GM23338 (cell line): Measurements from ENCODE around the gene UBXN11. TPM values are rescaled to one million over a fixed set of nuclear protein-coding genes. Genes with fewer than 3 reads are reported as not detected.

Source experiments
- ATAC-seq: fragments of 200-7000 bp; cut with Tn5 transposase; 3 replicates; pipeline ENCODE4 v1.9.1; 2020
- DNase-seq: peaks from one replicate; pipeline ENCODE4 v3.0.0-alpha.2; 2015; ENCODE audit warnings: low spot score
- H2AFZ ChIP-seq: fragments of 200-600 bp; sonication (generic); 2 replicates; pipeline ENCODE4 v1.8.0; 2016; ENCODE audit warnings: antibody characterized with exemption, mild to moderate bottlenecking, moderate library complexity
- H3F3A ChIP-seq: fragments of 200-600 bp; sonication (generic); replicated peaks from 2 replicates; pipeline ENCODE4 v1.8.0; 2017; ENCODE audit warnings: antibody characterized with exemption, mixed run types, low read depth
- H3K27ac ChIP-seq: fragments of 200-600 bp; sonication (generic); 2 replicates; pipeline ENCODE4 v1.6.1; 2016; ENCODE audit warnings: low read depth
- H3K27me3 ChIP-seq: fragments of 200-600 bp; sonication (generic); 2 replicates; pipeline ENCODE4 v1.8.0; 2016; ENCODE audit warnings: mild to moderate bottlenecking, mixed run types, moderate library complexity; ENCODE audit not compliant: insufficient read depth
- H3K36me3 ChIP-seq: fragments of 200-600 bp; sonication (generic); 2 replicates; pipeline ENCODE4 v1.8.0; 2016; ENCODE audit warnings: mild to moderate bottlenecking; ENCODE audit not compliant: insufficient read depth
- H3K4me1 ChIP-seq: fragments of 200-600 bp; sonication (generic); 2 replicates; pipeline ENCODE4 v1.8.0; 2016; ENCODE audit warnings: mild to moderate bottlenecking, moderate library complexity; ENCODE audit not compliant: insufficient read depth
- H3K4me2 ChIP-seq: fragments of 200-600 bp; sonication (generic); 2 replicates; pipeline ENCODE4 v1.7.1; 2017; ENCODE audit warnings: mixed run types
- H3K4me3 ChIP-seq: fragments of 200-600 bp; sonication (generic); 2 replicates; pipeline ENCODE4 v1.6.1; 2016; ENCODE audit warnings: mixed run types
- H3K79me2 ChIP-seq: fragments of 200-600 bp; sonication (generic); replicated peaks from 2 replicates; pipeline ENCODE4 v1.8.0; 2017; ENCODE audit warnings: mild to moderate bottlenecking; ENCODE audit not compliant: insufficient read depth
- H3K9me2 ChIP-seq: fragments of 200-600 bp; sonication (generic); 2 replicates; pipeline ENCODE4 v1.8.0; 2017; ENCODE audit not compliant: insufficient read depth
- H4K20me1 ChIP-seq: fragments of 200-600 bp; sonication (generic); replicated peaks from 2 replicates; pipeline ENCODE4 v1.8.0; 2017; ENCODE audit warnings: mild to moderate bottlenecking; ENCODE audit not compliant: insufficient read depth
- H3K27ac Mint-ChIP-seq: 2 replicates; pipeline ENCODE4 v1.8.0; 2020; ENCODE audit warnings: inconsistent platforms, mild to moderate bottlenecking, moderate library complexity, mixed read lengths
- H3K27me3 Mint-ChIP-seq: 3 replicates; pipeline ENCODE4 v1.8.0; 2022; ENCODE audit warnings: low read depth, mild to moderate bottlenecking, moderate library complexity, mixed read lengths, inconsistent platforms; ENCODE audit not compliant: insufficient read depth, poor library complexity
- H3K36me3 Mint-ChIP-seq: 3 replicates; pipeline ENCODE4 v1.8.0; 2021; ENCODE audit warnings: low read depth, mild to moderate bottlenecking, inconsistent platforms, moderate library complexity, mixed read lengths
- H3K4me1 Mint-ChIP-seq: 3 replicates; pipeline ENCODE4 v1.8.0; 2020; ENCODE audit warnings: mild to moderate bottlenecking, inconsistent platforms, mixed read lengths
- H3K4me3 Mint-ChIP-seq: 3 replicates; pipeline ENCODE4 v1.8.0; 2021; ENCODE audit warnings: moderate library complexity, mild to moderate bottlenecking, inconsistent platforms, mixed read lengths
- H3K9me3 Mint-ChIP-seq: 3 replicates; pipeline ENCODE4 v1.8.0; 2020; ENCODE audit warnings: moderate library complexity, mild to moderate bottlenecking, inconsistent platforms, mixed read lengths
- CREB1 ChIP-seq: fragments of 250-450 bp; sonication (Bioruptor Pico); IDR thresholded peaks from 2 replicates; pipeline ENCODE4 v1.5.0; 2020; ENCODE audit warnings: low read depth, mild to moderate bottlenecking, moderate library complexity
- EZH2phosphoT487 ChIP-seq: fragments of 200-600 bp; sonication (generic); IDR thresholded peaks from one replicate; pipeline ENCODE4 v1.8.1; 2018; ENCODE audit warnings: antibody characterized with exemption; ENCODE audit not compliant: unreplicated experiment
- NANOG ChIP-seq: IDR thresholded peaks from 2 replicates; pipeline ENCODE4 v1.6.1; 2016; ENCODE audit warnings: antibody characterized with exemption, borderline replicate concordance
- ZNF114 ChIP-seq: fragments of 250-450 bp; sonication (Bioruptor Pico); IDR thresholded peaks from 2 replicates; pipeline ENCODE4 v1.5.0; 2020; ENCODE audit warnings: mild to moderate bottlenecking, moderate library complexity
- polyA plus RNA-seq: library from polyadenylated mRNA; unstranded; fragments of >200 nt; fragmentation: Nextera tagmentation; extraction: Ambion mirVana; gene quantifications from 2 replicates; pipeline ENCODE4 v1.2.1, GENCODE V29; 2016
- total RNA-seq: library from RNA; depleted of rRNA; stranded (reverse); fragments of >200 nt; shearing (Covaris generic); gene quantifications from 2 replicates; pipeline ENCODE4 v1.2.3, GENCODE V29; 2014
- TF ChIP-seq, protein P1 (sequence below): fragments of 250-450 bp; sonication (Bioruptor Pico); IDR thresholded peaks from 2 replicates; pipeline ENCODE4 v1.5.0; 2020; ENCODE audit warnings: mild to moderate bottlenecking, moderate library complexity
- TF ChIP-seq, protein P2 (sequence below): IDR thresholded peaks from one replicate; pipeline ENCODE4 v1.6.1; 2018; ENCODE audit warnings: antibody characterized with exemption; ENCODE audit not compliant: unreplicated experiment

Gene UBXN11
- total and polyA plus RNA-seq, 2 experiments from 2014 or later, result 8.0 to 8.3 TPM

DNA sequence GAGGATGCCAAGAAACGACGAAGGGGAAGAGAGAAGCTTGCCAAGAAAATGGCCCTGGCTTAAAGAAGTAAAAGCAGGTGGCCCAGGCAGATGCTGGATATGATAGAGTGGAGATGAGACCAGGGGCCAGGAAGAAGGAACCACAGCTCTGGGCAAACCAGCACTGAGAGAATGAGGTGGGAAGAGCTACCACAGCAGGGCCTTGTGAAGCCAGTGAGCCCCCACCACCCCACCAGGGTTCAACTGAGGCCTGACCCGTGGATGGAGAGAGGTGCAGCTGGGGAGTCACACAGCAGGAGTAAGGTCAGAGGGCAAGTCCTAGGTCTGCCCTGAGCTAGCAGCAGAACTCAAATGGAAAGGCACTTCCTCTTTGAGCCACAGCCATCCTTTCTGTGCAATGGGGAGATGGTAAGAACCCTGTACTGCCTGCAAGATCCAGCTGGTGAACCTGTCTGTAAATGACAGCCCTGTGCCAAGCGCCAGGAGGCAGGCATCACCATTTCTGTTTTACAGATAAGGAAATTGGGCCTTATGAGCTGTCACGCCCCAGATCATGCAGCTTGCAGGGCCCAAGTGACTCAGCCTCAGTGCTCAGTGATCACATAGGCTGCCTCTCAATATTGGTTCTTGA lies 18.0 kb downstream of the UBXN11 start:
- H3K4me2 ChIP-seq, result no peak overlapping the region
- no peaks in the 10 kb centered on the region for H3F3A ChIP-seq
- no peak overlapping the region; the same call in 2 of the 3 replicates for H3K4me3 Mint-ChIP-seq
- no peaks in the 10 kb centered on the region for H3K79me2 ChIP-seq
- H4K20me1 ChIP-seq, result 0 out of 2 replicates have a peak, but pooled peaks cover 3% of the 10 kb centered on the region
- H3K27me3 ChIP-seq, result no peaks in the 10 kb centered on the region
- H3K4me1 ChIP-seq, result peaks cover 9% of the 10 kb centered on the region; the same call in 1 of the 2 replicates
- peaks cover 36% of the 10 kb centered on the region for H3K4me1 Mint-ChIP-seq
- no peak overlapping the region for H3K27ac Mint-ChIP-seq
- no peaks in the 10 kb centered on the region for H3K9me3 Mint-ChIP-seq
- no peaks in the 10 kb centered on the region for H3K9me2 ChIP-seq
- TF ChIP-seq, protein P1, sequence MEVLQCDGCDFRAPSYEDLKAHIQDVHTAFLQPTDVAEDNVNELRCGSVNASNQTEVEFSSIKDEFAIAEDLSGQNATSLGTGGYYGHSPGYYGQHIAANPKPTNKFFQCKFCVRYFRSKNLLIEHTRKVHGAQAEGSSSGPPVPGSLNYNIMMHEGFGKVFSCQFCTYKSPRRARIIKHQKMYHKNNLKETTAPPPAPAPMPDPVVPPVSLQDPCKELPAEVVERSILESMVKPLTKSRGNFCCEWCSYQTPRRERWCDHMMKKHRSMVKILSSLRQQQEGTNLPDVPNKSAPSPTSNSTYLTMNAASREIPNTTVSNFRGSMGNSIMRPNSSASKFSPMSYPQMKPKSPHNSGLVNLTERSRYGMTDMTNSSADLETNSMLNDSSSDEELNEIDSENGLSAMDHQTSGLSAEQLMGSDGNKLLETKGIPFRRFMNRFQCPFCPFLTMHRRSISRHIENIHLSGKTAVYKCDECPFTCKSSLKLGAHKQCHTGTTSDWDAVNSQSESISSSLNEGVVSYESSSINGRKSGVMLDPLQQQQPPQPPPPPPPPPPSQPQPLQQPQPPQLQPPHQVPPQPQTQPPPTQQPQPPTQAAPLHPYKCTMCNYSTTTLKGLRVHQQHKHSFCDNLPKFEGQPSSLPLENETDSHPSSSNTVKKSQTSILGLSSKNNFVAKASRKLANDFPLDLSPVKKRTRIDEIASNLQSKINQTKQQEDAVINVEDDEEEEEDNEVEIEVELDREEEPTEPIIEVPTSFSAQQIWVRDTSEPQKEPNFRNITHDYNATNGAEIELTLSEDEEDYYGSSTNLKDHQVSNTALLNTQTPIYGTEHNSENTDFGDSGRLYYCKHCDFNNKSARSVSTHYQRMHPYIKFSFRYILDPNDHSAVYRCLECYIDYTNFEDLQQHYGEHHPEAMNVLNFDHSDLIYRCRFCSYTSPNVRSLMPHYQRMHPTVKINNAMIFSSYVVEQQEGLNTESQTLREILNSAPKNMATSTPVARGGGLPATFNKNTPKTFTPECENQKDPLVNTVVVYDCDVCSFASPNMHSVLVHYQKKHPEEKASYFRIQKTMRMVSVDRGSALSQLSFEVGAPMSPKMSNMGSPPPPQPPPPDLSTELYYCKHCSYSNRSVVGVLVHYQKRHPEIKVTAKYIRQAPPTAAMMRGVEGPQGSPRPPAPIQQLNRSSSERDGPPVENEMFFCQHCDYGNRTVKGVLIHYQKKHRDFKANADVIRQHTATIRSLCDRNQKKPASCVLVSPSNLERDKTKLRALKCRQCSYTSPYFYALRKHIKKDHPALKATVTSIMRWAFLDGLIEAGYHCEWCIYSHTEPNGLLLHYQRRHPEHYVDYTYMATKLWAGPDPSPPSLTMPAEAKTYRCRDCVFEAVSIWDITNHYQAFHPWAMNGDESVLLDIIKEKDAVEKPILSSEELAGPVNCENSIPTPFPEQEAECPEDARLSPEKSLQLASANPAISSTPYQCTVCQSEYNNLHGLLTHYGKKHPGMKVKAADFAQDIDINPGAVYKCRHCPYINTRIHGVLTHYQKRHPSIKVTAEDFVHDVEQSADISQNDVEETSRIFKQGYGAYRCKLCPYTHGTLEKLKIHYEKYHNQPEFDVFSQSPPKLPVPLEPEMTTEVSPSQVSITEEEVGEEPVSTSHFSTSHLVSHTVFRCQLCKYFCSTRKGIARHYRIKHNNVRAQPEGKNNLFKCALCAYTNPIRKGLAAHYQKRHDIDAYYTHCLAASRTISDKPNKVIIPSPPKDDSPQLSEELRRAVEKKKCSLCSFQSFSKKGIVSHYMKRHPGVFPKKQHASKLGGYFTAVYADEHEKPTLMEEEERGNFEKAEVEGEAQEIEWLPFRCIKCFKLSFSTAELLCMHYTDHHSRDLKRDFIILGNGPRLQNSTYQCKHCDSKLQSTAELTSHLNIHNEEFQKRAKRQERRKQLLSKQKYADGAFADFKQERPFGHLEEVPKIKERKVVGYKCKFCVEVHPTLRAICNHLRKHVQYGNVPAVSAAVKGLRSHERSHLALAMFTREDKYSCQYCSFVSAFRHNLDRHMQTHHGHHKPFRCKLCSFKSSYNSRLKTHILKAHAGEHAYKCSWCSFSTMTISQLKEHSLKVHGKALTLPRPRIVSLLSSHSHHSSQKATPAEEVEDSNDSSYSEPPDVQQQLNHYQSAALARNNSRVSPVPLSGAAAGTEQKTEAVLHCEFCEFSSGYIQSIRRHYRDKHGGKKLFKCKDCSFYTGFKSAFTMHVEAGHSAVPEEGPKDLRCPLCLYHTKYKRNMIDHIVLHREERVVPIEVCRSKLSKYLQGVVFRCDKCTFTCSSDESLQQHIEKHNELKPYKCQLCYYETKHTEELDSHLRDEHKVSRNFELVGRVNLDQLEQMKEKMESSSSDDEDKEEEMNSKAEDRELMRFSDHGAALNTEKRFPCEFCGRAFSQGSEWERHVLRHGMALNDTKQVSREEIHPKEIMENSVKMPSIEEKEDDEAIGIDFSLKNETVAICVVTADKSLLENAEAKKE, result no peak
- TF ChIP-seq, protein P2, sequence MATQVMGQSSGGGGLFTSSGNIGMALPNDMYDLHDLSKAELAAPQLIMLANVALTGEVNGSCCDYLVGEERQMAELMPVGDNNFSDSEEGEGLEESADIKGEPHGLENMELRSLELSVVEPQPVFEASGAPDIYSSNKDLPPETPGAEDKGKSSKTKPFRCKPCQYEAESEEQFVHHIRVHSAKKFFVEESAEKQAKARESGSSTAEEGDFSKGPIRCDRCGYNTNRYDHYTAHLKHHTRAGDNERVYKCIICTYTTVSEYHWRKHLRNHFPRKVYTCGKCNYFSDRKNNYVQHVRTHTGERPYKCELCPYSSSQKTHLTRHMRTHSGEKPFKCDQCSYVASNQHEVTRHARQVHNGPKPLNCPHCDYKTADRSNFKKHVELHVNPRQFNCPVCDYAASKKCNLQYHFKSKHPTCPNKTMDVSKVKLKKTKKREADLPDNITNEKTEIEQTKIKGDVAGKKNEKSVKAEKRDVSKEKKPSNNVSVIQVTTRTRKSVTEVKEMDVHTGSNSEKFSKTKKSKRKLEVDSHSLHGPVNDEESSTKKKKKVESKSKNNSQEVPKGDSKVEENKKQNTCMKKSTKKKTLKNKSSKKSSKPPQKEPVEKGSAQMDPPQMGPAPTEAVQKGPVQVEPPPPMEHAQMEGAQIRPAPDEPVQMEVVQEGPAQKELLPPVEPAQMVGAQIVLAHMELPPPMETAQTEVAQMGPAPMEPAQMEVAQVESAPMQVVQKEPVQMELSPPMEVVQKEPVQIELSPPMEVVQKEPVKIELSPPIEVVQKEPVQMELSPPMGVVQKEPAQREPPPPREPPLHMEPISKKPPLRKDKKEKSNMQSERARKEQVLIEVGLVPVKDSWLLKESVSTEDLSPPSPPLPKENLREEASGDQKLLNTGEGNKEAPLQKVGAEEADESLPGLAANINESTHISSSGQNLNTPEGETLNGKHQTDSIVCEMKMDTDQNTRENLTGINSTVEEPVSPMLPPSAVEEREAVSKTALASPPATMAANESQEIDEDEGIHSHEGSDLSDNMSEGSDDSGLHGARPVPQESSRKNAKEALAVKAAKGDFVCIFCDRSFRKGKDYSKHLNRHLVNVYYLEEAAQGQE, result no peak
- TF ChIP-seq CREB1 (CRISPR knock-in tag) (no peak), NANOG (no peak), ZNF114 (CRISPR knock-in tag) (no peak), EZH2phosphoT487 (no peak)
- no peak for DNase-seq
- H3K27ac ChIP-seq, result no peak overlapping the region
- H3K36me3 ChIP-seq, result no peaks in the 10 kb centered on the region
- no peak overlapping the region for H2AFZ ChIP-seq
- H3K4me3 ChIP-seq, result no peak overlapping the region
- H3K36me3 Mint-ChIP-seq, result no peaks in the 10 kb centered on the region; the same call in 2 of the 3 replicates
- no peak for ATAC-seq
- peaks cover 11% of the 10 kb centered on the region for H3K27me3 Mint-ChIP-seq
